GM12865 (cell line): ENCODE data around the gene TSEN2.
A peak's percentile ranks its signal among the peaks of the same experiment; 100 is the strongest.

Source experiments
- DNase-seq: peaks from one replicate; pipeline ENCODE4 v3.0.0; 2010; ENCODE audit warnings: low read depth
- H3K4me3 ChIP-seq: 2 replicates; pipeline ENCODE4 v1.5.1; 2011; ENCODE audit warnings: mild to moderate bottlenecking, low read depth, low read length, control low read depth
- TF ChIP-seq, protein P1 (sequence below): IDR thresholded peaks from 2 replicates; pipeline ENCODE4 v1.5.1; 2011; ENCODE audit warnings: low read length, control low read depth, low read depth, inconsistent platforms; ENCODE audit not compliant: insufficient read depth; ENCODE audit errors: missing control alignments

The TSEN2 gene

DNA sequence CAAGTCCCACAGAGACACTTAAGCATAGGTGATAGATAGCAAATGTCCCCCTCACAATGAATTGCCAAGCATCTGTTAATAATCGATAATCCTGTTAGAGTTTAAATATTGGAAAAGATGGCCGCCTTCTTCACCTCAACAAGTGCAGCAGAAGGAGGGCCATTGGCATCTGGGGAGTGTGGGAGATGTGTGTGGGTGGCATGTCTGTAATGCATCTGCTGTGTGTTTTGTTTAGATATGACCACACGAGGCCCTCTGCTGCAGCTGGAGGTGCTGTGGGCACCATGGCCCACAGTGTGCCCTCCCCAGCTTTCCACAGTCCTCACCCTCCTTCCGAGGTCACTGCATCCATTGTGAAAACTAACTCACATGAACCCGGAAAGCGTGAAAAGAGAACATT lies 85.6 kb downstream of the TSEN2 start:
- TF ChIP-seq, protein P1, sequence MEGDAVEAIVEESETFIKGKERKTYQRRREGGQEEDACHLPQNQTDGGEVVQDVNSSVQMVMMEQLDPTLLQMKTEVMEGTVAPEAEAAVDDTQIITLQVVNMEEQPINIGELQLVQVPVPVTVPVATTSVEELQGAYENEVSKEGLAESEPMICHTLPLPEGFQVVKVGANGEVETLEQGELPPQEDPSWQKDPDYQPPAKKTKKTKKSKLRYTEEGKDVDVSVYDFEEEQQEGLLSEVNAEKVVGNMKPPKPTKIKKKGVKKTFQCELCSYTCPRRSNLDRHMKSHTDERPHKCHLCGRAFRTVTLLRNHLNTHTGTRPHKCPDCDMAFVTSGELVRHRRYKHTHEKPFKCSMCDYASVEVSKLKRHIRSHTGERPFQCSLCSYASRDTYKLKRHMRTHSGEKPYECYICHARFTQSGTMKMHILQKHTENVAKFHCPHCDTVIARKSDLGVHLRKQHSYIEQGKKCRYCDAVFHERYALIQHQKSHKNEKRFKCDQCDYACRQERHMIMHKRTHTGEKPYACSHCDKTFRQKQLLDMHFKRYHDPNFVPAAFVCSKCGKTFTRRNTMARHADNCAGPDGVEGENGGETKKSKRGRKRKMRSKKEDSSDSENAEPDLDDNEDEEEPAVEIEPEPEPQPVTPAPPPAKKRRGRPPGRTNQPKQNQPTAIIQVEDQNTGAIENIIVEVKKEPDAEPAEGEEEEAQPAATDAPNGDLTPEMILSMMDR = no peak

DNA sequence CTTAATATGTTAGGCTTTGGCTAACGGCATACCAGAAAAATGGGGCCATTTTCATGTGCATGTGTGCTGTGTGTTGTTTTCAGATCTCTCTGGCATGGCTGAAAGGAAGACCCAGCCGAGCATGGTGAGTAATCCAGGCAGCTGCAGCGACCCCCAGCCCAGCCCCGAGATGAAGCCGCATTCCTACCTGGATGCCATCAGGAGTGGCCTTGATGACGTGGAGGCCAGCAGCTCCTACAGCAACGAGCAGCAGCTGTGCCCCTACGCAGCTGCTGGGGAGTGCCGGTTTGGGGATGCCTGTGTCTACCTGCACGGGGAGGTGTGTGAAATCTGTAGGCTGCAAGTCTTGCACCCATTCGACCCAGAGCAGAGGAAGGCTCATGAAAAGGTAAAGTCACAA lies 87.7 kb downstream of the TSEN2 start:
- H3K4me3 ChIP-seq = no peak overlapping the region
- TF ChIP-seq, protein P1 = no peak
- DNase-seq = no peak

More for the DNA sequence above, 85.6 kb downstream of the TSEN2 start:
- no peak for DNase-seq
- H3K4me3 ChIP-seq = no peak overlapping the region

DNA sequence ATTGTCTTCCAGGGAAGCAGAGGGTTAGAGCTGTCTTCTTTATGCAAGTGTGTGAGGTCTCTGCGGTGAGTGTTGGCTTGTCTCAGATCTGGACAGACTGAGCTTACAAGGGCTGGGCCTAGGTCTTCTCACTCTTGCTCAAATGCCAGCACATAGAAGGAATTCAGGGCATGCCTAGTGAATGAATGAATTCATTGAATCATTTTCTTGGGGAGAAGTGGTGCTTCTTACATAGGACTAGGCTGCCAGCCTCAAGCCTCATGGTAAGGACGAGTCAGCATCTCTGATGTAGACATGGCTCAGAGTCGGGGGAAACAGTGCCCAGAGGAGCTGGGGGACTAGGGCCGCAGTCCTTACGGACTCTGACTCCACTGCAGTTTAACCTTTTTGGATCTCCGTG lies 89.9 kb downstream of the TSEN2 start:
- no peak overlapping the region for H3K4me3 ChIP-seq
- TF ChIP-seq, protein P1 = no peak

DNA sequence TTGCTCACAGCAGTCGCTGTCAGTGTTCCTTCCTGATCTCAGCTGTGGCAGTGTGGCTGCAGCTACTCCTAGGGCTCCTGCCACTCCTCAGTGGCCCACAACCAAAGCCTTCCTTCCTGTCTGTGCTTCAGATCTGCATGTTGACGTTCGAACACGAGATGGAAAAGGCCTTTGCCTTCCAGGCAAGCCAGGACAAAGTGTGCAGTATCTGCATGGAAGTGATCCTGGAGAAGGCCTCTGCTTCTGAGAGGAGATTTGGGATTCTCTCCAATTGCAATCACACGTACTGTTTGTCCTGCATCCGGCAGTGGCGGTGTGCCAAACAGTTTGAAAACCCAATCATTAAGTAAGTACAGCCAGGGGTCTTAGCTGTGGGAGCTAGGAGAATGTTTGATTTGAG lies 90.4 kb downstream of the TSEN2 start:
- H3K4me3 ChIP-seq = no peak overlapping the region
- TF ChIP-seq, protein P1 = no peak
- no peak for DNase-seq

More for the DNA sequence above, 89.9 kb downstream of the TSEN2 start:
- DNase-seq = no peak

DNA sequence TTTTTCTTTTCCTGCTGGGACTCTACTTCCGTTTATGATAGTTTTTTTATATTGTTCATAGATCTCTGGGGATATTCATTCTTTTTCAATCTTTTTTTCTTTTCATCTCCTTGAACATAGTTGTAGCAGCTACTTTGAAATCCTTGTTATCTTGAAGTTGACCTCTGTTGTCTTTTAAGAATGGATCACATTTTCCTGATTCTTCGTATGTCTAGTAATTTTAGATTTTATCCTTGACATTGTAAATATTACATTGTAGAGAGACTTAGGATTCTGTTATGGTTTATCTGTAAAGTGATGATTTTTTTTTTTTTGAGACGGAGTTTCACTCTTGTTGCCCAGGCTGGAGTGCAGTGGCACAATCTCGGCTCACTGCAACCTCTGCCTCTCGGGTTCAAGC lies 93.1 kb downstream of the TSEN2 start:
- DNase-seq = no peak
- no peak overlapping the region for H3K4me3 ChIP-seq
- TF ChIP-seq, protein P1 = no peak

DNA sequence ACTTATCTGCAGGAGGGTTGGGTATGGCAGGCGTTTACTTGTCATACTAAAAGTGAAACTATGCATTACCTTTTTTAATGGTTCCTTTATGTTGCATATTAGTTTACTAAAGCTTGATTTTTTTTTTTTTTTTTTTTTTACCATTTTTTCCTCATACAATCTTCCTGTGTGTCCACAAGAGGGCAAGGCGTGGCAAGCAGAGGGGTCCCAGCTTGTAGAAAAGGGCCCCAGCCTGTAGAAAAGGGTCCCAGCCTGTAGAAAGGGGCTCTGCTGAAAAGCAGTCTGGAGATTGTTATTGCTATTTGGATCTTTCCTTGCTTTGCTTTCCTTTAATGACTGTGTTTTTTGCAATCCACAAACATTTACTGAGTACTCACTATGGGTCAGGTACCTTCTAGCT lies 94.5 kb downstream of the TSEN2 start:
- H3K4me3 ChIP-seq = no peak overlapping the region
- TF ChIP-seq, protein P1 = peak; percentile 11
- DNase-seq = no peak

GRCh38 chr3:12579456-12579855 lies 95.2 kb downstream of the TSEN2 start:
- no peak overlapping the region for H3K4me3 ChIP-seq
- TF ChIP-seq, protein P1 = no peak
- DNase-seq = no peak
